Spleen (tissue), 11 donors: ENCODE data around the gene DYRK1B. TPM values are rescaled to one million over a fixed set of nuclear protein-coding genes. Genes with fewer than 3 reads are reported as not detected.

Experiments used
- DNase-seq: peaks from one replicate; pipeline ENCODE4 v3.0.0-alpha.2; 2020
- H3K27ac ChIP-seq, 8 donors: fragments of 200-600 bp; sonication (generic) in 7 of 8; 1 replicate in 4 of 8; 2 replicates in 4 of 8; pipeline versions ENCODE4 v1.5.0 to v1.8.0; 2016 to 2021; ENCODE audit warnings: inconsistent platforms in 4 of 8, mild to moderate bottlenecking in 4 of 8, moderate library complexity in 1 of 8
- H3K27me3 ChIP-seq, 7 donors: fragments of 200-600 bp; sonication (generic) in 6 of 7; replicated peaks in 1 of 7; 1 replicate in 4 of 7; 2 replicates in 3 of 7; pipeline versions ENCODE4 v1.5.0 to v1.8.0; 2016 to 2021; ENCODE audit warnings: inconsistent platforms in 3 of 7, mild to moderate bottlenecking in 1 of 7
- H3K36me3 ChIP-seq, 6 donors: fragments of 200-600 bp; sonication (generic) in 5 of 6; 1 replicate in 4 of 6; 2 replicates in 2 of 6; pipeline versions ENCODE4 v1.5.0 to v1.8.0; 2016 to 2021; ENCODE audit warnings: inconsistent platforms in 2 of 6
- H3K4me1 ChIP-seq, 6 donors: fragments of 200-600 bp; sonication (generic) in 5 of 6; 1 replicate in 3 of 6; 2 replicates in 3 of 6; pipeline versions ENCODE4 v1.5.0 to v1.8.0; 2016 to 2021; ENCODE audit warnings: inconsistent platforms in 3 of 6
- H3K4me3 ChIP-seq, 8 donors: fragments of 200-600 bp; sonication (generic) in 7 of 8; 1 replicate in 4 of 8; 2 replicates in 4 of 8; pipeline versions ENCODE4 v1.5.0 to v1.8.0; 2016 to 2021; ENCODE audit warnings: inconsistent platforms in 4 of 8, mild to moderate bottlenecking in 4 of 8, moderate library complexity in 2 of 8
- H3K9me3 ChIP-seq, 8 donors: fragments of 200-600 bp; sonication (generic) in 7 of 8; 1 replicate in 4 of 8; 2 replicates in 4 of 8; pipeline versions ENCODE4 v1.5.0 to v1.8.0; 2016 to 2021; ENCODE audit warnings: inconsistent platforms in 4 of 8
- POLR2A ChIP-seq, 3 donors: fragments of 450-650 bp; IDR thresholded peaks; one replicate each; pipeline ENCODE4 v1.5.1; 2017; ENCODE audit warnings: antibody characterized with exemption in 3 of 3, mild to moderate bottlenecking in 1 of 3
- POLR2AphosphoS5 ChIP-seq, 3 donors: sonication (generic); formaldehyde crosslinking; IDR thresholded peaks; one replicate each; pipeline ENCODE4 v1.5.1; 2017; ENCODE audit warnings: antibody characterized with exemption in 3 of 3
- WGBS, 5 donors: extraction: QIAGEN DNeasy Blood & Tissue Kit in 3 of 5; methylation state at CpG; one replicate each; pipeline versions ENCODE4 v1.1.5 to v1.1.7; 2013 to 2018; 5-methylcytosine and 5-hydroxymethylcytosine counted together
- intact Hi-C: fragments of 100-400 bp; cut with DNase I; formaldehyde crosslinking; loops from one replicate; pipeline ENCODE4 v1.15.0; 2023; ENCODE audit warnings: low total_unique reads
- polyA plus RNA-seq, 3 donors: library from polyadenylated mRNA; stranded (reverse); fragments of 200-250 nt; gene quantifications; one replicate each; pipeline ENCODE4 v1.2.1, GENCODE V29; 2013
- total RNA-seq, 7 donors: library from RNA; depleted of rRNA in 3 of 7; stranded (reverse); fragments of >200 nt in 3 of 7; fragmentation: NEBNext Ultra II Directional in 4 of 7; extraction: Animal tissue kit (Norgen Biotek cat#: 25700) in 4 of 7; gene quantifications; one replicate each; pipeline versions ENCODE4 v1.1.0 to v1.2.1, GENCODE V29; 2016 to 2021
- TF ChIP-seq, protein P1 (sequence below), 11 experiments: fragments of 200-600 bp in 7 of 11; fragments of 450-650 bp in 4 of 11; sonication (generic) in 4 of 11; IDR thresholded peaks in 8 of 11; conservative IDR thresholded peaks in 3 of 11; 1 replicate in 7 of 11; 2 replicates in 4 of 11; pipeline versions ENCODE4 v1.4.0 to v1.8.0; 2016 to 2021; ENCODE audit warnings: antibody characterized with exemption in 11 of 11, inconsistent platforms in 4 of 11, mild to moderate bottlenecking in 1 of 11
- donor health status: healthy with polysubstance abuse.
- donor health status: DM: no; HTN: no; CAD: no; lungs with moderate emphysema.
- donor health status: DM: no; HTN: no; CAD: no.
- donor health status: Bipolar disorder and iron deficiency.
- donor health status: healthy.
- donor health status: DM: no; HTN: no; CAD: no.
- donor health status: DM: yes; HTN: yes; CAD: no.

The DYRK1B gene
- total and polyA plus RNA-seq, 10 donors = 11.2 to 32.7 (median 18.5) TPM

DNA sequence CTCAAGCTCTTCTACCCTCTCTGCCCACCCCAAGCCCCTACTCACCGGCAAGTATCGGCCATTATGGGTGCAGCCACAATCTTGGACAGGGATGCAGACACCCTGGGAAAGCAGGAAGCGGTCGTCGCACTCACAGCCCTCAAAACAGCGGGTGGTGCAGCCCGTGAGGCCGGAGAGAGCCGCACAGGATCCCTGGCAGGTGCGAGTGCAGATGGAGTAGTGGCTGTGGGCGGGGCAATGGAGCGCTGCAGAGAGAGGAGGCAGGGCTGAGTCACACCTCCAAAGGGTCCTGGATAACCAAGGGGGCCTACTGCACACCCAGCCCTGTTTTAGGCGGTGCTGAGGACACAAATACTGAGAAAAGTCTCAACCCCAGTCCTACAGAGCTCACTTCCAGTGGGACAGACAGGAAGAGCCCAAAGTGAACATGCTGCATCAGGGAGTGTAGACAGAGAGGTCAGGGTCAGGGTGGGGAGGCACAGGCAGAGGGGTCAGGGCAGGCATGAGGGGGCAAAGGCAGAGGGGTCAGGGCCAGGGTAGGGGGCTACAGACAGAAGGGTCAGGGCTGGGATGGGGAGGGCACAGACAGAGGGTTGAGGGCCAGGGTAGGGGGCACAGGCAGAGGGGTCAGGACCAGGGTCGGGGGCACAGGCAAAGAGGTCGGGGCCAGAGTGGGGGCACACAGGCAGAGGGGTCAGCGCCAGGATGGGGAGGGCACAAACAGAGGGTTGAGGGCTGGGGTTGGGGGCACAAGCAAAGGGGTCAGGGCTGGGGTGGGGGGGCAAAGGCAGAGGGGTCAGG, 36.4 kb upstream of the DYRK1B start:
- Histone ChIP-seq H3K4me3 (no peak overlapping the region), H3K9me3 (no peaks in the 10 kb centered on the region), H3K27ac (no peak overlapping the region), H3K36me3 (peaks cover 0 to 43% (median 0%) of the 10 kb centered on the region in 6 donors), H3K4me1 (no peaks in the 10 kb centered on the region), H3K27me3 (peaks cover 0 to 2% (median 0%) of the 10 kb centered on the region in 7 donors)
- WGBS, 5 donors = 66 to 73% (median 68%) methylated on average over 15 to 16 of the region's 16 CpGs
- TF ChIP-seq POLR2A (IDR thresholded peaks at IDR 0.05) (no peak), POLR2AphosphoS5 (IDR thresholded peaks at IDR 0.05) (no peak)
- TF ChIP-seq, protein P1, sequence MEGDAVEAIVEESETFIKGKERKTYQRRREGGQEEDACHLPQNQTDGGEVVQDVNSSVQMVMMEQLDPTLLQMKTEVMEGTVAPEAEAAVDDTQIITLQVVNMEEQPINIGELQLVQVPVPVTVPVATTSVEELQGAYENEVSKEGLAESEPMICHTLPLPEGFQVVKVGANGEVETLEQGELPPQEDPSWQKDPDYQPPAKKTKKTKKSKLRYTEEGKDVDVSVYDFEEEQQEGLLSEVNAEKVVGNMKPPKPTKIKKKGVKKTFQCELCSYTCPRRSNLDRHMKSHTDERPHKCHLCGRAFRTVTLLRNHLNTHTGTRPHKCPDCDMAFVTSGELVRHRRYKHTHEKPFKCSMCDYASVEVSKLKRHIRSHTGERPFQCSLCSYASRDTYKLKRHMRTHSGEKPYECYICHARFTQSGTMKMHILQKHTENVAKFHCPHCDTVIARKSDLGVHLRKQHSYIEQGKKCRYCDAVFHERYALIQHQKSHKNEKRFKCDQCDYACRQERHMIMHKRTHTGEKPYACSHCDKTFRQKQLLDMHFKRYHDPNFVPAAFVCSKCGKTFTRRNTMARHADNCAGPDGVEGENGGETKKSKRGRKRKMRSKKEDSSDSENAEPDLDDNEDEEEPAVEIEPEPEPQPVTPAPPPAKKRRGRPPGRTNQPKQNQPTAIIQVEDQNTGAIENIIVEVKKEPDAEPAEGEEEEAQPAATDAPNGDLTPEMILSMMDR (IDR thresholded peaks at IDR 0.05 in 8 of 11, conservative IDR thresholded peaks at IDR 0.05 in 3 of 11) = no peak
- DNase-seq = no peak
- intact Hi-C loops = no loop called here

DNA sequence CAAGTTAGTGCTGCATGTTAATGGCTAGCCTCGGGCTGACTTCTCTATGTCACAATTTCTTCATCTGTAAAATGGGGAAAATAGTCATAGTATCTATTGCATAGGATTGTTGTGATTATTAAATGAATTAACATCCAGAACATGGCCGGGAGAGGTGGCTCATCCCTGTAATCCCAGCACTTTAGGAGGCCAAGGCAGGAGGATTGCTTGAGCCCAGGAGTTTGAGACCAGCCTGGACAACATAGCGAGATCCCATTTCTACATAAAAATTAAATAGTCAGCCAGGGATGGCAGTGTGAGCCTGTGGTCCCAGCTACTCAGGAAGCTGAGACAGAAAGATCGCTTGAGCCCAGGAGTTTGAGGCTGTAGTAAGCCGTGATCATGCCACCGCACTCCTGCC, 34.0 kb upstream of the DYRK1B start:
- WGBS, 5 donors = 92 to 97% (median 95%) methylated on average over 6 of the region's 6 CpGs
- Histone ChIP-seq H3K27ac (no peak overlapping the region), H3K4me3 (no peak overlapping the region), H3K4me1 (no peaks in the 10 kb centered on the region), H3K9me3 (no peaks in the 10 kb centered on the region), H3K36me3 (peaks cover 0 to 53% (median 0%) of the 10 kb centered on the region in 6 donors), H3K27me3 (no peaks in the 10 kb centered on the region)
- no peak for DNase-seq
- TF ChIP-seq POLR2A (IDR thresholded peaks at IDR 0.05) (no peak), POLR2AphosphoS5 (IDR thresholded peaks at IDR 0.05) (no peak)
- TF ChIP-seq, protein P1 (IDR thresholded peaks at IDR 0.05 in 8 of 11, conservative IDR thresholded peaks at IDR 0.05 in 3 of 11) = no peak
- intact Hi-C loops = no loop called here

DNA sequence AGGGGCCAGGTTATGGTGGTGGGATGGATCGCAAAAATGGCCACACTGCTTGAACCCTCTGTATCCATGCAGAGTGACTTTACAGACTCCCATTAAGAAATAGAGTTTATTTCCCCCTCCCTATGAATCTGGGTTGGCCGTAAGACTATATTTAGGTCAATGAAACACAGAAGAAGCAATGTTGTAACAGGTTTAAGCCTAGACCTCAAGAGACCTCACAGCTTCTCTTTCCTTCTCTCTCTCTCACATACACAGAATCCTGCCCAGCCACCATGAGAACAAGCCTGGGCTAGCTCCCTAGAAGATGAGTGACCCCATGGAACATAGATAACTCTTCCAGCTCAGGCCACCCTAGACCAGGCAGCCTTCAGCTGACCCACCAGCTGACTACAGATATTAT, 33.2 kb upstream of the DYRK1B start:
- no peaks in the 10 kb centered on the region for H3K27me3 ChIP-seq
- no peak for DNase-seq
- TF ChIP-seq POLR2A (IDR thresholded peaks at IDR 0.05) (no peak), POLR2AphosphoS5 (IDR thresholded peaks at IDR 0.05) (no peak)
- TF ChIP-seq, protein P1 (IDR thresholded peaks at IDR 0.05 in 8 of 11, conservative IDR thresholded peaks at IDR 0.05 in 3 of 11) = no peak
- H3K9me3 ChIP-seq = no peaks in the 10 kb centered on the region
- H3K4me3 ChIP-seq = no peak overlapping the region
- peaks cover 0 to 50% (median 0%) of the 10 kb centered on the region in 6 donors for H3K36me3 ChIP-seq
- no peaks in the 10 kb centered on the region for H3K4me1 ChIP-seq
- WGBS, 5 donors = 86 to 100% (median 95%) methylated on average over 2 of the region's 2 CpGs
- no peak overlapping the region for H3K27ac ChIP-seq
- intact Hi-C loops = no loop called here

DNA sequence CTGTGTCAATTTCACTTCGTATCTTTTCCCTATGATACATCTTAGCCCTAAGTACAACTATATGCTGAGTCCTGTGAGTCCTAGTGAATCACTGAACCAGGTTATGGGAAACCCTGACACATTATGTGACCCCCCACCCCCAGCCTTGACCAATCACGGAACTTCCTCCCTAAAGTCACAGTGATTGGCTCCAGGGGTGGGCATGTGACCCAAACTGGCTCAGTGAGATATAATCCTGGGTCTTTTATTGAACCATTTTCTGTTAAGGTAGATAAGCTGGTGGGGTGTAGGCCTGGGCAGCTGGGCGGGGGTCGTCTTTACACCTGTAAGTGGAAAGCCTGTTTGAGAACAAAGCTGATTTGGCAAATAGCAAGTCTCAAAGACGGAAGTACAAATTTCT, 32.0 kb upstream of the DYRK1B start:
- no peak for TF ChIP-seq POLR2A (IDR thresholded peaks at IDR 0.05)
- peaks cover 0 to 46% (median 0%) of the 10 kb centered on the region in 6 donors for H3K36me3 ChIP-seq
- no peak overlapping the region for H3K4me3 ChIP-seq
- H3K9me3 ChIP-seq = no peaks in the 10 kb centered on the region
- 87 to 91% (median 90%) methylated on average over 5 of the region's 5 CpGs for WGBS, 5 donors
- no peaks in the 10 kb centered on the region for H3K4me1 ChIP-seq
- intact Hi-C loops = no loop called here
- no peak overlapping the region for H3K27ac ChIP-seq
- no peaks in the 10 kb centered on the region for H3K27me3 ChIP-seq
- DNase-seq = no peak
